Keratinocyte (primary cell): ENCODE results near the gene CTNNA3. TPM values are rescaled to one million over a fixed set of nuclear protein-coding genes. Genes with fewer than 3 reads are reported as not detected.

Source experiments
- DNase-seq: peaks from one replicate; pipeline ENCODE4 v3.0.0-alpha.2; 2011; ENCODE audit warnings: low read depth, missing footprints, low spot score
- FAIRE-seq: peaks from 2 replicates; lab custom pipeline; 2011; peaks lifted over from hg19 to GRCh38; lab: Jason Lieb, UNC
- H2AFZ ChIP-seq: 2 replicates; pipeline ENCODE4 v1.6.0; 2012; ENCODE audit warnings: low read length, control low read depth, inconsistent platforms; ENCODE audit not compliant: control insufficient read depth
- H3K27ac ChIP-seq: 2 replicates; pipeline ENCODE4 v1.5.1; 2011; ENCODE audit warnings: low read length; ENCODE audit not compliant: control insufficient read depth, insufficient read depth
- H3K27me3 ChIP-seq: 3 replicates; pipeline ENCODE4 v1.6.0; 2011; ENCODE audit warnings: low read length; ENCODE audit not compliant: control insufficient read depth, insufficient read depth; ENCODE audit errors: extremely low read depth
- H3K36me3 ChIP-seq, 2 experiments: 2 replicates in 1 of 2; 3 replicates in 1 of 2; pipeline ENCODE4 v1.5.1; 2011; ENCODE audit warnings: low read length in 2 of 2, mild to moderate bottlenecking in 1 of 2; ENCODE audit not compliant: control insufficient read depth in 2 of 2, insufficient read depth in 2 of 2; ENCODE audit errors: extremely low read depth in 1 of 2
- H3K4me1 ChIP-seq: 3 replicates; pipeline ENCODE4 v1.5.1; 2011; ENCODE audit warnings: low read length; ENCODE audit not compliant: control insufficient read depth, insufficient read depth; ENCODE audit errors: extremely low read depth
- H3K4me2 ChIP-seq: 3 replicates; pipeline ENCODE4 v1.6.0; 2011; ENCODE audit warnings: low read depth, low read length; ENCODE audit not compliant: control insufficient read depth, insufficient read depth; ENCODE audit errors: extremely low read depth
- H3K4me3 ChIP-seq, 3 experiments: fragments of 200-600 bp in 1 of 3; sonication (generic) in 1 of 3; 2 replicates in 2 of 3; 3 replicates in 1 of 3; pipeline ENCODE4 v1.5.1; 2011 to 2016; ENCODE audit warnings: low read length in 3 of 3, mild to moderate bottlenecking in 3 of 3, control low read depth in 2 of 3, inconsistent platforms in 1 of 3, low read depth in 1 of 3, mixed read lengths in 1 of 3, mixed run types in 1 of 3, moderate library complexity in 1 of 3; ENCODE audit not compliant: control insufficient read depth in 2 of 3, insufficient read depth in 2 of 3; ENCODE audit errors: extremely low read depth in 1 of 3
- H3K79me2 ChIP-seq: 2 replicates; pipeline ENCODE4 v1.6.0; 2012; ENCODE audit warnings: low read length; ENCODE audit not compliant: control insufficient read depth, insufficient read depth
- H3K9ac ChIP-seq: 3 replicates; pipeline ENCODE4 v1.6.0; 2011; ENCODE audit warnings: low read length; ENCODE audit not compliant: control insufficient read depth, insufficient read depth; ENCODE audit errors: extremely low read depth
- H3K9me1 ChIP-seq: 3 replicates; pipeline ENCODE4 v1.6.0; 2011; ENCODE audit warnings: low read length; ENCODE audit not compliant: control insufficient read depth, insufficient read depth; ENCODE audit errors: extremely low read depth
- H3K9me3 ChIP-seq: 2 replicates; pipeline ENCODE4 v1.5.1; 2012; ENCODE audit warnings: low read depth, low read length; ENCODE audit not compliant: control insufficient read depth
- H4K20me1 ChIP-seq: 3 replicates; pipeline ENCODE4 v1.6.0; 2011; ENCODE audit warnings: low read length; ENCODE audit not compliant: control insufficient read depth, insufficient read depth; ENCODE audit errors: extremely low read depth
- CTCF ChIP-seq, 3 experiments: IDR thresholded peaks in 1 of 3; conservative IDR thresholded peaks in 1 of 3; optimal IDR thresholded peaks in 1 of 3; 2 replicates in 2 of 3; 3 replicates in 1 of 3; pipeline versions ENCODE3 to v1.5.1; 2011; ENCODE audit warnings: low read length in 3 of 3, mild to moderate bottlenecking in 3 of 3, moderate library complexity in 2 of 3, control low read depth in 1 of 3, inconsistent platforms in 1 of 3; ENCODE audit not compliant: insufficient read depth in 2 of 3; ENCODE audit errors: extremely low read depth in 1 of 3
- EZH2 ChIP-seq: IDR thresholded peaks from one replicate; pipeline ENCODE4 v1.6.1; 2012; ENCODE audit warnings: inconsistent platforms, mild to moderate bottlenecking, low read length, moderate library complexity
- dilution Hi-C: fragments of 300-500 bp; cut with MboI; formaldehyde crosslinking; loops from one replicate; pipeline ENCODE4 v1.7.0; 2020; ENCODE audit warnings: low sequenced_read_pairs; ENCODE audit not compliant: extremely low pct_ligation_motif_present
- polyA plus RNA-seq, 5 experiments: library from polyadenylated mRNA; depleted of rRNA in 3 of 5; stranded (reverse) in 3 of 5; stranded (forward) in 1 of 5; unstranded in 1 of 5; fragments of >200 nt; gene quantifications; 1 replicate in 1 of 5; 2 replicates in 3 of 5; 3 replicates in 1 of 5; pipeline versions ENCODE4 v1.2.1 to v1.2.3, GENCODE V29; 2011 to 2012; ENCODE audit warnings: missing spikeins in 2 of 5, low read depth in 1 of 5, low replicate concordance in 1 of 5

The CTNNA3 gene
- polyA plus RNA-seq, 1 donor (not counting 4 experiments of a cell fraction or from before 2014, with no cell fraction given), result 0.01 TPM

GRCh38 chr10:66910671-66911070 lies 785.3 kb downstream of the CTNNA3 start:
- Histone ChIP-seq H3K79me2 (no peaks in the 10 kb centered on the region), H4K20me1 (no peaks in the 10 kb centered on the region), H2AFZ (no peak overlapping the region), H3K4me1 (no peaks in the 10 kb centered on the region), H3K4me3 (no peak overlapping the region), H3K27ac (no peak overlapping the region), H3K9me1 (no peaks in the 10 kb centered on the region), H3K36me3 (no peaks in the 10 kb centered on the region), H3K9ac (no peak overlapping the region), H3K27me3 (no peaks in the 10 kb centered on the region), H3K4me2 (no peak overlapping the region), H3K9me3 (no peaks in the 10 kb centered on the region)
- dilution Hi-C loops, result no loop called here
- DNase-seq (no peak), FAIRE-seq (no peak)
- TF ChIP-seq CTCF (optimal IDR thresholded peaks at IDR 0.05 in 1 of 3, IDR thresholded peaks at IDR 0.05 in 1 of 3, conservative IDR thresholded peaks at IDR 0.05 in 1 of 3; ENCODE audit: extremely low read depth in 1 of 3, insufficient read depth in 2 of 3, low read length in 3 of 3) (no peak), EZH2 (no peak)

- no peak for FAIRE-seq
- no peaks in the 10 kb centered on the region for H3K79me2 ChIP-seq
- H3K27ac ChIP-seq, result no peak overlapping the region
- H3K4me3 ChIP-seq, result no peak overlapping the region
- no peaks in the 10 kb centered on the region for H3K9me1 ChIP-seq
- H3K27me3 ChIP-seq, result no peaks in the 10 kb centered on the region
- no peaks in the 10 kb centered on the region for H3K36me3 ChIP-seq
- no peak overlapping the region for H3K4me2 ChIP-seq
- DNase-seq, result no peak
- no peaks in the 10 kb centered on the region for H4K20me1 ChIP-seq
- dilution Hi-C loops, result no loop called here
- no peak overlapping the region for H3K9ac ChIP-seq
- no peak overlapping the region for H2AFZ ChIP-seq
- no peak for TF ChIP-seq CTCF (optimal IDR thresholded peaks at IDR 0.05 in 1 of 3, IDR thresholded peaks at IDR 0.05 in 1 of 3, conservative IDR thresholded peaks at IDR 0.05 in 1 of 3; ENCODE audit: extremely low read depth in 1 of 3, insufficient read depth in 2 of 3, low read length in 3 of 3)
- TF ChIP-seq EZH2, result no peak
- H3K9me3 ChIP-seq, result no peaks in the 10 kb centered on the region
- no peaks in the 10 kb centered on the region for H3K4me1 ChIP-seq
Observed at GRCh38 chr10:66892871-66893270, 803.1 kb downstream of the CTNNA3 start.
